Astrocyte of the cerebellum (primary cell): ENCODE results near the gene CTNNA2.
A peak's percentile ranks its signal among the peaks of the same experiment; 100 is the strongest.

Source experiments
- DNase-seq: peaks from one replicate; pipeline ENCODE4 v3.0.0-alpha.2; 2011; ENCODE audit warnings: low read depth
- H3K4me3 ChIP-seq: 2 replicates; pipeline ENCODE4 v1.5.1; 2011; ENCODE audit warnings: mild to moderate bottlenecking, low read depth, low read length, moderate library complexity
- CTCF ChIP-seq: IDR thresholded peaks from 2 replicates; pipeline ENCODE4 v1.5.1; 2012; ENCODE audit warnings: low read length, low read depth, moderate library complexity, mild to moderate bottlenecking; ENCODE audit errors: missing control alignments
- in situ Hi-C: cut with HindIII; loops from 2 replicates; pipeline ENCODE4 v1.10.0; 2017; ENCODE audit warnings: low sequenced_read_pairs

Gene CTNNA2

GRCh38 chr2:79620679-79621078 is 107.8 kb downstream of the CTNNA2 start:
- DNase-seq, result no peak
- TF ChIP-seq CTCF, result no peak
- in situ Hi-C loops, result no loop called here
- no peak overlapping the region for H3K4me3 ChIP-seq

GRCh38 chr2:79621252-79621651 is 108.4 kb downstream of the CTNNA2 start:
- DNase-seq, result no peak
- H3K4me3 ChIP-seq, result no peak overlapping the region
- in situ Hi-C loops, result no loop called here
- TF ChIP-seq CTCF, result no peak

GRCh38 chr2:79621755-79622154 is 108.9 kb downstream of the CTNNA2 start:
- no peak for TF ChIP-seq CTCF
- in situ Hi-C loops, result no loop called here
- no peak for DNase-seq
- no peak overlapping the region for H3K4me3 ChIP-seq

GRCh38 chr2:79622508-79622907 is 109.7 kb downstream of the CTNNA2 start:
- no peak overlapping the region for H3K4me3 ChIP-seq
- no peak for TF ChIP-seq CTCF
- no peak for DNase-seq
- in situ Hi-C loops, result no loop called here

- in situ Hi-C loops, result no loop called here
- TF ChIP-seq CTCF, result no peak
- no peak for DNase-seq
- no peak overlapping the region for H3K4me3 ChIP-seq
These were observed 114.4 kb downstream of the CTNNA2 start for GRCh38 chr2:79627237-79627636.

- TF ChIP-seq CTCF, result peak; percentile 15
- DNase-seq, result no peak
- in situ Hi-C loops, result no loop called here
- no peak overlapping the region for H3K4me3 ChIP-seq
These were observed 117.2 kb downstream of the CTNNA2 start for GRCh38 chr2:79630060-79630459.
